ENCODE measurements around the gene ITGB1. TPM values are rescaled to one million over a fixed set of nuclear protein-coding genes. Genes with fewer than 3 reads are reported as not detected.

The ITGB1 gene
- total RNA-seq, 2 experiments from 2014 or later, result 113 to 117 TPM

GRCh38 chr10:32890444-32890843, 67.6 kb downstream of the ITGB1 start:
- no peak overlapping the region for H3K27ac Mint-ChIP-seq
- POLR2A ChIA-PET, result interaction anchor here (0.6 kb wide), 1 partner anchor 78 kb away, joined by 6 read pairs; no protein-coding TSS in a partner anchor
- no peaks in the 10 kb centered on the region for H3K27me3 Mint-ChIP-seq
- CTCF ChIA-PET, result no interaction called here
- peaks cover 15% of the 10 kb centered on the region for H3K4me1 Mint-ChIP-seq (ENCODE audit: low read depth)
- intact Hi-C loops (cut with micrococcal nuclease), result no loop called here
- no peak overlapping the region for H3K4me3 Mint-ChIP-seq
- no peak for DNase-seq
- no peaks in the 10 kb centered on the region for H3K9me3 Mint-ChIP-seq
- H3K36me3 Mint-ChIP-seq, result peaks cover 4% of the 10 kb centered on the region

- Mint-ChIP-seq H3K4me1 (ENCODE audit: low read depth) (peaks cover 15% of the 10 kb centered on the region), H3K9me3 (no peaks in the 10 kb centered on the region), H3K4me3 (no peak overlapping the region), H3K36me3 (no peaks in the 10 kb centered on the region), H3K27ac (no peak overlapping the region), H3K27me3 (no peaks in the 10 kb centered on the region)
- CTCF ChIA-PET, result no interaction called here
- POLR2A ChIA-PET, result no interaction called here
- DNase-seq, result no peak
- intact Hi-C loops (cut with micrococcal nuclease), result no loop called here
Measured at GRCh38 chr10:32889631-32890212, 68.3 kb downstream of the ITGB1 start.

- ChIA-PET POLR2A (no interaction called here), CTCF (no interaction called here)
- no peak overlapping the region for H3K4me3 Mint-ChIP-seq
- H3K36me3 Mint-ChIP-seq, result no peaks in the 10 kb centered on the region
- DNase-seq, result no peak
- H3K4me1 Mint-ChIP-seq (ENCODE audit: low read depth), result peaks cover 15% of the 10 kb centered on the region
- no peak overlapping the region for H3K27ac Mint-ChIP-seq
- no peaks in the 10 kb centered on the region for H3K9me3 Mint-ChIP-seq
- H3K27me3 Mint-ChIP-seq, result no peaks in the 10 kb centered on the region
- intact Hi-C loops (cut with micrococcal nuclease), result no loop called here
Measured at GRCh38 chr10:32888161-32888927, 69.7 kb downstream of the ITGB1 start.

GRCh38 chr10:32887481-32887880, 70.5 kb downstream of the ITGB1 start:
- Mint-ChIP-seq H3K4me3 (no peak overlapping the region), H3K27me3 (no peaks in the 10 kb centered on the region), H3K27ac (no peak overlapping the region), H3K4me1 (ENCODE audit: low read depth) (peaks cover 15% of the 10 kb centered on the region), H3K9me3 (no peaks in the 10 kb centered on the region), H3K36me3 (no peaks in the 10 kb centered on the region)
- DNase-seq, result no peak
- POLR2A ChIA-PET, result no interaction called here
- intact Hi-C loops (cut with micrococcal nuclease), result no loop called here
- CTCF ChIA-PET, result no interaction called here

- H3K9me3 Mint-ChIP-seq, result no peaks in the 10 kb centered on the region
- DNase-seq, result no peak
- H3K4me3 Mint-ChIP-seq, result no peak overlapping the region
- no peak overlapping the region for H3K27ac Mint-ChIP-seq
- no peaks in the 10 kb centered on the region for H3K36me3 Mint-ChIP-seq
- intact Hi-C loops (cut with micrococcal nuclease), result no loop called here
- CTCF ChIA-PET, result no interaction called here
- H3K4me1 Mint-ChIP-seq (ENCODE audit: low read depth), result peaks cover 8% of the 10 kb centered on the region
- POLR2A ChIA-PET, result no interaction called here
- H3K27me3 Mint-ChIP-seq, result no peaks in the 10 kb centered on the region
Measured at GRCh38 chr10:32882076-32882475, 76.0 kb downstream of the ITGB1 start.

GRCh38 chr10:32878646-32879045, 79.4 kb downstream of the ITGB1 start:
- CTCF ChIA-PET, result no interaction called here
- peaks cover 8% of the 10 kb centered on the region for H3K4me1 Mint-ChIP-seq (ENCODE audit: low read depth)
- H3K36me3 Mint-ChIP-seq, result no peaks in the 10 kb centered on the region
- intact Hi-C loops (cut with micrococcal nuclease), result no loop called here
- POLR2A ChIA-PET, result no interaction called here
- H3K9me3 Mint-ChIP-seq, result no peaks in the 10 kb centered on the region
- DNase-seq, result no peak
- H3K4me3 Mint-ChIP-seq, result no peak overlapping the region
- H3K27me3 Mint-ChIP-seq, result no peaks in the 10 kb centered on the region
- H3K27ac Mint-ChIP-seq, result no peak overlapping the region

GRCh38 chr10:32877915-32878314, 80.1 kb downstream of the ITGB1 start:
- ChIA-PET POLR2A (no interaction called here), CTCF (no interaction called here)
- Mint-ChIP-seq H3K4me3 (no peak overlapping the region), H3K36me3 (peaks cover 5% of the 10 kb centered on the region), H3K27ac (no peak overlapping the region), H3K27me3 (no peaks in the 10 kb centered on the region), H3K9me3 (peaks cover 5% of the 10 kb centered on the region), H3K4me1 (ENCODE audit: low read depth) (peaks cover 8% of the 10 kb centered on the region)
- no peak for DNase-seq
- intact Hi-C loops (cut with micrococcal nuclease), result no loop called here

- intact Hi-C loops (cut with micrococcal nuclease), result no loop called here
- H3K9me3 Mint-ChIP-seq, result peaks cover 18% of the 10 kb centered on the region
- H3K36me3 Mint-ChIP-seq, result no peaks in the 10 kb centered on the region
- ChIA-PET POLR2A (no interaction called here), CTCF (interaction anchor here (0.6 to 1.5 kb wide), 2 partner anchors 15 to 144 kb away, joined by 3 to 4 read pairs; no protein-coding TSS in a partner anchor)
- no peaks in the 10 kb centered on the region for H3K27me3 Mint-ChIP-seq
- no peak for DNase-seq
- no peak overlapping the region for H3K27ac Mint-ChIP-seq
- H3K4me1 Mint-ChIP-seq (ENCODE audit: low read depth), result no peaks in the 10 kb centered on the region
- no peak overlapping the region for H3K4me3 Mint-ChIP-seq
Measured at GRCh38 chr10:32865170-32865569, 92.9 kb downstream of the ITGB1 start.

GRCh38 chr10:32854435-32854834, 103.6 kb downstream of the ITGB1 start:
- Mint-ChIP-seq H3K27me3 (no peaks in the 10 kb centered on the region), H3K4me1 (ENCODE audit: low read depth) (peaks cover 5% of the 10 kb centered on the region), H3K27ac (no peak overlapping the region), H3K36me3 (peaks cover 2% of the 10 kb centered on the region), H3K4me3 (no peak overlapping the region), H3K9me3 (no peaks in the 10 kb centered on the region)
- ChIA-PET CTCF (no interaction called here), POLR2A (no interaction called here)
- DNase-seq, result no peak
- intact Hi-C loops (cut with micrococcal nuclease), result no loop called here

GRCh38 chr10:32851301-32851700, 106.7 kb downstream of the ITGB1 start:
- CTCF ChIA-PET, result no interaction called here
- no peak for DNase-seq
- intact Hi-C loops (cut with micrococcal nuclease), result no loop called here
- POLR2A ChIA-PET, result no interaction called here
- H3K27me3 Mint-ChIP-seq, result no peaks in the 10 kb centered on the region
- no peak overlapping the region for H3K27ac Mint-ChIP-seq
- H3K9me3 Mint-ChIP-seq, result no peaks in the 10 kb centered on the region
- H3K4me3 Mint-ChIP-seq, result no peak overlapping the region
- no peaks in the 10 kb centered on the region for H3K36me3 Mint-ChIP-seq
- H3K4me1 Mint-ChIP-seq (ENCODE audit: low read depth), result peaks cover 5% of the 10 kb centered on the region
